Right forelimb (tissue), 1 donor: ENCODE results near the gene HORMAD1.
"Not testable (repeated sequence)": the region's sequence is repeated elsewhere in the genome, so short reads cannot be mapped to it uniquely, and the experiment has no call there.

Source experiments
- DNase-seq: peaks from one replicate; pipeline ENCODE4 v3.0.0-alpha.2; 2018

The HORMAD1 gene, protein sequence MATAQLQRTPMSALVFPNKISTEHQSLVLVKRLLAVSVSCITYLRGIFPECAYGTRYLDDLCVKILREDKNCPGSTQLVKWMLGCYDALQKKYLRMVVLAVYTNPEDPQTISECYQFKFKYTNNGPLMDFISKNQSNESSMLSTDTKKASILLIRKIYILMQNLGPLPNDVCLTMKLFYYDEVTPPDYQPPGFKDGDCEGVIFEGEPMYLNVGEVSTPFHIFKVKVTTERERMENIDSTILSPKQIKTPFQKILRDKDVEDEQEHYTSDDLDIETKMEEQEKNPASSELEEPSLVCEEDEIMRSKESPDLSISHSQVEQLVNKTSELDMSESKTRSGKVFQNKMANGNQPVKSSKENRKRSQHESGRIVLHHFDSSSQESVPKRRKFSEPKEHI

DNA sequence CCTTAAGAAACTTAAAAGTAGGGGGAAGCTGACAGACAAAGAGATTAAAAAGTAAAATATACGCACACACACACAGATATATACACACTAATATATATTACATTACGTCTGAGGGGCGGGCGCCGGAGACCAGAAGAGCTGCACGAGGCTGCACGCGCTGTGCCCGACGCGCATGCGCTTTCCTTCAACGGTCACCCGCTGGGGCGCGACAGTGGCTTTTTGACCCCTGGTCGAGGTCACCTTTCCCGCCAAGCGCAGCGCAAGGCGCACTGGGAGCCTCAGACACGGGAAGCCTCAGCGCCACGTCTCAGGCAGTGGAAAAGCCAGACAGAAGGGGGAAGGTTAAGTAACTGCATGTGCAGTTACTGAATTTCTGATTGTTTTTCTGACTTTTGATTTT, at the start of gene HORMAD1:
Gene HORMAD1, minus strand, starts transcription at position 193 of the 400 bp plus-strand sequence. CDS start 1,390 bp downstream, outside the sequence.
- DNase-seq = no peak

DNA sequence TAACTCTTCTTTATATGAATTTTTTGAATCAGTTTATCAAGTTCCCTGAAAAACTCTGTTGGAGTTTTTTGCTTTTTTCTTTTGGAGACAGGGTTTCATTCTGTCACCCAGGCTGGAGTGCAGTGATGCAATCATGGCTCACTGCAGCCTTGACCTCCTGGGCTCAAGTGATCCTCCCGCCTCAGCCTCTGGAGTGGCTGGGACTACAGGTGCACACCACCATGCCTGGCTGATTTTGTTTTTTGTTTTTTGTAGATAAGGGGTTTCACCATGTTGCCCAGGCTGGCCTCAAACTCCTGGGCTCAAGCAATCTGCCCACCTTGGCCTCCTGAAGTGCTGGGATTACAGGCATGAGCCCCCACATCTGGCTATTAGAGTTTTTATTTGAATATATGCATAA, 47.0 kb upstream of the HORMAD1 start:
- not testable (repeated sequence) for DNase-seq

DNA sequence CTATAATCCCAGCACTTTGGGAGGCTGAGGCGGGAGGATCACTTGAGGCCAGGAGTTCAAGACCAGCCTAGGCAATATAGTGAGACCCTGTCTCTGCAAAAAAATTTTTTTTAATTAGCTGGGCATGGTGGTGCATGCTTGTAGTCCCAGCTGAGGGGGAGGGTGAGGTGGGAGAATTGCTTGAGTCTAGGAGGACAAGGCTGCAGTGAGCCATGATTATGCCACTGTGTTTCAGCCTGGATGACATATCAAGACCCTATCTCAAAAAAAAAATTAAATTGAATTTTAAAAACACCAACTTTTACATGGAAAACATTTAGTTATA, 45.2 kb upstream of the HORMAD1 start:
- not testable (repeated sequence) for DNase-seq

DNA sequence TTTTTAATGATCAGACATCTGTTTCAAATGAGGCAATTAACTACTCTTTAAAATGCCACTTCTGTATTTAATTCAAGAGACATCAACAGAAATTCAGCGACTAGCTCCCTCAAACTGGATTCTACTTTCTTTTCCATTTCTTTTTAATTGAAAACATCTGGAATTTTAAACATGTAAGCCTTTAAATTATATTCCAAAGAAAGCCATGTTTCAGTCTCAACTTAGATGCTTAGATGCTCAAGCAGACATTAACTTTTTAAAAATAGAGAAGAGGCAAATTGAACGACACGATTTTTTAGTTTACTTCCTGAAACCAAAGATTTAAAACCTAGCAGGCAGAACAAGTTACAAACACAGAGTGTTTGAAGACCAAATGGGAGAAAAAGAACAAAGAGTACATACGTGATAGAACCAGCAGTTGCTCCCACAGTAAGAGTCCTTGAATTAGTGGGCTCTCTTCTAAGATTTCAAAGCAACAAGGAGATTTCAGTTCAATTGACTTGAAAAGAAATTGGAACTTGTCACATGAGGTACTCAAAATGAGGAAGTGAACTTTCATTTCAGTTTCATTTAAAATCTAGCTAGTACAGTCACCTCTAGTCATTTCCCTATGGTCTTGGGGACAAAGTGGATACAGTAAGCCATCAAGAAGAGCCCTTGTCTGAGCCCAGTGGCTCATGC, 44.7 kb upstream of the HORMAD1 start, which contains the start of gene CTSS:
Gene CTSS, minus strand, starts transcription at position 483 of the 681 bp plus-strand sequence. CDS start 1,015 bp downstream, outside the sequence.
- no peak for DNase-seq

DNA sequence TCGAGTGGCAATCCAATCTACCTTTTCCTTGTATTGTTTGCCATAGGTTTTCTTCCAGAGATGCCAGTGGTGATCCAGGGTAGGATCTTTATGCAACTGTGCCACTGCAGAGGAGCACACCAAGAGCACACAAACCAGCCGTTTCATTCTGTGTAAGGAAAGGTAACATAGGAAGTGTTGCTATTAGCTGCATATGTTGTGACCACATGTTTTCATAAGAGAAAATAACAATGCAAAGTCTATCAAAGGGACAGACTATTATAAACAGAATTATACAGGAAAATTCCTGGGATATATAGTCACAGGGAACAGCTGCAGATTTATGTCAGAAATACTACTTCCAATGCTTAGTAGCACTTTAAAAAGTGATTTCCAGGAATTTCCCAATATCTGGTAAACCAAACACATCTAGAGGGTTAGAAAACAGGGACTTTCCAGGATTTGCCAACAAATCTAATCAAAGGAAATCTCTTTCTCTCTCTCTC, 44.0 kb upstream of the HORMAD1 start:
- no peak for DNase-seq

DNA sequence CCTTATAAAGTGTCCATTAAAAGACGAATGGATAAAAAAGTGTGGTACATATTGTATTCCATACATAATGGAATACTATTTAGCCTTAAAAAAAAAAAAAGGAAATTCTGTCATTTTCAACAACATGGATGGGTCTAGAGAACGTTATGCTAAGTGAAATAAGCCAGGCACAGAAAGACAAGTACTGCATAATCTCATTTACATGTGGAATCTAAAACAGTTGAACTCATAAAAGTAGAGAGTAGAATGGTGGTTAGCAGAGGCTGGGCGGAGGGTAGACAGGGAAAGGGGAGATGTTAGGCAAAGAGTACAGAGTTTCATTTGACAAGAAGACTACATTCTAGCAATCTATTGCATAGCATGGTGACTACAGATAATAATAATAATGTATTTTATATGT, 42.3 kb upstream of the HORMAD1 start:
- DNase-seq = no peak

DNA sequence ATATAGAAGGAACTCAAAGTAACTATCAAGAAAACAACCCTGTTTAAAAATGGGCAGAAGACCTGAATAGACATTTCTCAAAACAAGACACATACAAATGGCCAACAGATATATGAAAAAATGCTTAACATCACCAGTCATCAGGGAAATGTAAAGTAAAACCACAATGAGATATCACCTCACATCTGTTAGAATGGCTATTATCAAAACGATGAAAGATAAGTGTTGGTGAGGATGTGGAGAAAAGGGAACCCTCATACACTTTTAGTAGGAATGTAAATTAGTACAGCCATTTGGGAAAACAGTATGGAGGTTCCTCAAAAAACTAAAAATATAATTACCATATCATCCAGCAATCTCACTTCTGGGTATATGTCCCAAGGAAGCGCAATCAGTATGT, 41.9 kb upstream of the HORMAD1 start:
- DNase-seq = no peak

DNA sequence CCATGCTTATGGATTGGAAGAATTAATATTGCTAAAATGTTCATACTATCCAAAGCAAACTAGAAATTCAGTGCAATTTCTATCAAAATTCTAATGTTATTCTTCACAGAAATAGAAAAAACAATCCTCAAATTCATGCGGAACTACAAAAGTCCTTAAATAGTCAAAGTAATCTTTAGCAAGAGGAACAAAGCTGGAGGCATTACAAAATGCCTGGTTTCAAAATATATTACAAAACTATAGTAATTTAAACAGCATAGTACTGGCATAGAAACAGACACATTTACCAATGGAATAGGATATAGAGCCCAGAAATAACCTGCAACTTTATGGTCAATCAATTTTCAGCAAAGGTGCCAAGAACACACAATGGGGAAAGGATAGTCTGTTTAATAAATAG, 41.1 kb upstream of the HORMAD1 start:
- DNase-seq = no peak

DNA sequence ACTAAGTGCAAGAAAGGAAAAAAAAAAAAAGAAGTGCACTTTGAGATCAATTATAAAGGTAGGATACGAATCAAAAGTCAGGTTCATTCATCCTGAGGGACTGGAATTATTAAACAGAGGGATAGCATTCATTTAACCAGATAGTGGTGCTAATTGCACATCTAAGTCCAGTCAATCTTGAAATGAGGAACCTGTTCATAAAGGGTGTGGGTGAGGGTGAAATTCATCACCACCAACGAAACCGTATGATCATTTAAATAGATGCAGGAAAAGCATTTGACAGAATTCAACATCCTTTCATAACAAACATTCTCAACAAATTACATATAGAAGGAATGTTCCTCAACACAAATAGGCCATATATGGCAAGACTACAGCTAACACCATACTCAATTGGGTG, 39.3 kb upstream of the HORMAD1 start:
- DNase-seq = no peak

DNA sequence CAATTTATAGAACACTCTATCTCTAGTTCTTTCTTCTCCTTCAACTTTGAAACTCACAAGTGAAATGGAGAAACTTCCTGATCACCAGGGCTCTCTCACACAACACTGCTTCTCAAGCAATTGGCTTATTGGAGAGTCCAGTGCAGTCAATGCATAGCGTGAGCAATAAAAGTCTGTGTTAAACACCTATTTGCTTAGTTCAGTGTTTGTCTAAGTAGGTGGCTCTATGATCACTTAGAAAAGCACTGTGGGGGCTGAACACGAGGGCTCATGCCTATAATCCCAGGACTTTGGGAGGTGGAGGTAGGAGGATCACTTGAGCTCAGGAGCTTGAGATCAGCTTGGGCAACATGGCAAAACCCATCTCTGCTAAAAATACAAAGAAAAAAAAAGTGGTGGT, 32.7 kb upstream of the HORMAD1 start:
- DNase-seq = no peak

DNA sequence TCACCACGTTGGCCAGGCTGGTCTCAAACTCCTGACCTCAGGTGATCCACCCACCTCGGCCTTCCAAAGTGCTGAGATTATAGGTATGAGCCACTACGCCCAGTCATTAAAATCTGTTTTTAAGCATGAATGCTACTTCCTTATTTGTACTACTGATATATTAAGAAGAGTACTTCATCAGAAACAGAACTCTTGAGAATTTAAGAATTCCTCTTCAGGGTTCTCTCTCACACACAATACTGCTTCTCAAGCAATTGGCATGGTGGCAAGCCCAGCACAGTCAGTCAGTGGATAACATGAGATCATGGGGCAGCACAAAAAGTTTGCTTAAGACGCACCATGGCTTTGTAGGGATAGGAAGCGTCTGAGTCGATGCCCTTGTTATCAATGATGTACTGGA, 30.7 kb upstream of the HORMAD1 start:
- no peak for DNase-seq

DNA sequence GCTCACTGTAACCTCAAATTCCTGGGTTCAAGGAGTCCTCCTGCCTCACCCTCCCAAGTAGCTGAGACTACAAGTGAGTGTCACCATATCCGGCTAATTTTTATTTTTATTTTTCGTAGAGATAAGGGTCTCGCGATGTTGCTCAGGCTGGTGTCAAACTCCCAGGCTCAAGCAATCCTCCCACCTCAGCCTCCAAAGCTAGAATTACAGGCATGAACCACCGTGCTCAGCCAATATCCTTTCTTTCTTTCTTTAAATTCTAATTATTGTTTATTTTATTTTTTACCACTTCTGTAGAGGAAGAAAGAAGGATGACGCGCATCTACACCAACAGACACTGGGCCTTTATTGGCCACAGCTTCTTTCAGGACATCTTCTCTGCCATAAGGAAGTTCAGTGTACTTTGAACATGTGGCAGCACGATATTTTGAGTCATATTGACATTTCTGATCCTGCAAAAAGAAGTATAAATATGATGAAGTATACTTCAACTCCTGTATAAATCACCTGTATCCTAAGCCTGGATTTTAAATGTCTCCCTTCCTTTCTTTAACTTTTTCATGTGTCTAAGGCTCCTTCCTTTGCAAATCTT, 29.1 kb upstream of the HORMAD1 start:
- no peak for DNase-seq

DNA sequence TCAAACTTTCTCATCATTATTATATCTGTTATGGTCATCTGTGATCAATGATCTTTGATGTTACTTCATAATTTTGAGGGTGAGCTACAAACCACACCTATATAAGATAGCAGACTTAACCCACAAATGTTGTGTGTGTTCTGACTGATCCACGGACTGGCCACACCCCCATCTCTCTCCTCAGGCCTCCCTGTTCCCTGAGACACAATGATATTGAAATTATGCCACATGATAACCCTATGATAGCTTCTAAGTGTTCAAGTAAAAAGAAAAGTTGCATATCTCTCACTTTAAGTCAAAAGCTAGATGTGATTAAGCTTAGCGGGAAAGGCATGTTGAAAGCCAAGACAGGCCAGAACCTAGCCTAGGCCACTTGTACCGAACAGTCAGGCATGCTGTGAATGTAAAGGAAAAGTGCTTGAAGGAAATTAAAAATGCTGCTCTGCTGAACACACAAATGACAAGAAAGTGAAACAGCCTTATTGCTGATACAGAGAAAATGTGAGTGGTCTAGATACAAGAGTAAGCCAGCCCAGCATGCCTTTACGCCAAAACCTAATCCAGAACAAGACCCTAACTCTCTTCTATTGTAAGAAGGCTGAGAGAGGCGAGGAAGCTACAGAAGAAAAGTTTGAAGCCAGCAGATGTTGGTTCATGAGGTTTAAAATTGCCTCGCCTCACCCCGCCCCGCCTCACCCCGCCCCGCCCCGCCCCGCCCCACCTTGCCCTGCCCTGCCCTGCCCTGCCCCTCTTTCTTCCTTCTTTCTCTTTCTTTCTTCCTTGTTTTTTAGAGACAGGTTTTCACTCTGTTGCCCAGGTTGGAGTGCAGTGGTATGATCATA, 28.4 kb upstream of the HORMAD1 start:
- DNase-seq = no peak

DNA sequence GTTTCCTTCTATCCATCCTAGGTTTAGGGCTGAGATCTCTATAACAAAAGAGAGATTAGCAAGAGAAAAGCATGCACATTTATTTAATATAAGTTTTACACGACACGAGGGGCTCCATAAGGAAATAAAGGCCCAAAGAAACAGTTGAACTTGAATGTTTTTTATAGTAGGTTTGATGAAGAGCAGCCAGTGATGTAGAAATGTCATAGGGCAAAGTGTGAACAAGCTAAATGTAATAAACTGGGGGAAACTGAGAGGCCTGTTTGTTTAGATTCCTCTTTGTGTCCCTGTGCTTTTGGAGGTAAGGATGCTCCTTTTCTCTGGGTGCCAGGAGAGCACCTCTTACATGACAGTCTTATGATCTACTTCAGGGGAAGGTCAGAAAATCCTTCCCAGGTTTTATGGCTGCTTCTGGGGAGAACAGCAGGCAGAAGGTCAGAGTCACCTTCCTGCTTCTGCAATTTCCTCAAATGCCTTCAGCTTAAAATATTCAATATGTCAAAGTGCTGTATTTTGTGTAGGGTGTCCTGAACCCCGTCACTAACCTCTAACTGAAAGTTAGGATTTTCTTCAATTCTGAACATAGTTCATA, 9.5 kb upstream of the HORMAD1 start:
- DNase-seq = no peak

DNA sequence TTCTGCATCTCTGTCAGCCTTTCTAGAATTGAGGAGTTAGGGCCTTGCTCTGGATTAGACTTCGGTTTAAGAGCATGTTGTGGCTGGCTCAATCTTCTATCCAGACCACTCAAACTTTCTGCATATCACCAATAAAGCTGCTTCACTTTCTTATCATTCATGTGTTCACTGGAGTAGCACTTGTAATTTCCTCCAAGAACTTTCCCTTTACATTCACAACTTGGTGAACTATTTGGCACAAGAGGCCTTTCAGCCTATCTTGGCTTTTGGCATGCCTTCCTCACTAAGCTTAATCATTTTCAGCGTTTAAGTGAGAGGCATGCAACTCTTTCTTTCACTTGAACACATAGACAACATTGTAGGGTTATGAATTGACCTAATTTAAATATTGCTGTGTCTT, 3.6 kb upstream of the HORMAD1 start:
- DNase-seq = no peak

DNA sequence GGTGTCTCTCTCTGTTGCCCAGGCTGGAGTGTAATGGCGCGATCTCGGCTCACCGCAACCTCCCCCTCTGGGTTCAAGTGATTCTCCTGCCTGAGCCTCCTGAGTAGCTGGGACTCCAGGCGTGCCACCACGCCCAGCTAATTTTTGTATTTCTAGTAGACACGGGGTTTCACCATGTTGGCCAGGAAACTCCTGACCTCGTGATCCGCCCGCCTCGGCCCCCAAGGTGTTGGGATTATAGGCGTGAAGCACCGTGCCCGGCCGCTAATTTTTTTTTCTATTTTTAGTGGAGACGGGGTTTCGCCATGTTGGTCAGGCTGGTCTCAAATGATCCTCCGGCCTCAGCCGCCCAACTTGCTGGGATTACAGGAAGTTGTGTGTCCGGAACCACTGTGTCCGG, 597 bp downstream of the HORMAD1 start:
- no peak for DNase-seq

DNA sequence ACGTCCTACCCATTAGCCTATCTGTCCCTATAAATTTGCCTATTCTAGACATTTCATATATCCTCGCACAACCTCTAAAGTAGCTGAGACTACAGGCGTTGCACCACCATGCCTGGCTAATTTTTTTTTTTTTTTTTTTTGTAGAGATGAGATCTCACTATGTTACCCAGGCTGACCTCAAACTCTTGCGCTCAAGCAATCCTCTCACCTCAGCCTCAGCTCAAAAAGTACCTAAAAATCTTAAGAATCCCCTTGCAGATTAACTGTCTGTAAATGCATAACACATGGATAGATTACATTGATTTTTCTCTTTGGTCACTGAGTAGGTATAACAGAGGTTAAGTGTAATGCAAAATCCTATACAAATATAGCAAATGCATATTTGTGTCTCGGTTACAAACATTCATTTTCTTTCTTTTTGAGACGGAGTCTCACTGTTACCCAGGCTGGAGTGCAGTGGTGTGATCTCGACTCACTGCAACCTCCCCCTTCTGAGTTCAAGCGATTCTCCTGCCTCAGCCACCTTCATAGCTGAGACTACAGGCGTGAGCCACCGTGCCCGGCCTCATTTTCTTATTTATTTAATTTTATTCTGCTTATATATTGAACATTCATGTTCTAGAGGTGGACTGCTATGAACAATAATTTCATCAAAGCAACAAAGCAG, 2.3 kb downstream of the HORMAD1 start:
- DNase-seq = no peak

DNA sequence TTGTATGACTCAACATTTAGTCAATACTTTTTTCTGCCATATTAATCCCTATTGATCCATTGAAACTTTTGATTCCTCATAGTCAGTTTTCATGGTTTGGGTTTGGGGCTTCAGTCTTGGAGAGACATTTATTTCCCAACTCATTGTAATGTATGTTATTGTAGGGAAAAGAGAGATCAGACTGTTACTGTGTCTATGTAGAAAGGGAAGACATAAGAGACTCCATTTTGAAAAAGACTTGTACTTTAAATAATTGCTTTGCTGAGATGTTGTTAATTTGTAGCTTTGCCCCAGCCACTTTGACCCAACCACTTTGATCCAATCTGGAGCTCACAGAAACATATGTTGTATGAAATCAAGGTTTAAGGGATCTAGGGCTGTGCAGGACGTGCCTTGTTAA, 11.7 kb downstream of the HORMAD1 start:
- not testable (repeated sequence) for DNase-seq

DNA sequence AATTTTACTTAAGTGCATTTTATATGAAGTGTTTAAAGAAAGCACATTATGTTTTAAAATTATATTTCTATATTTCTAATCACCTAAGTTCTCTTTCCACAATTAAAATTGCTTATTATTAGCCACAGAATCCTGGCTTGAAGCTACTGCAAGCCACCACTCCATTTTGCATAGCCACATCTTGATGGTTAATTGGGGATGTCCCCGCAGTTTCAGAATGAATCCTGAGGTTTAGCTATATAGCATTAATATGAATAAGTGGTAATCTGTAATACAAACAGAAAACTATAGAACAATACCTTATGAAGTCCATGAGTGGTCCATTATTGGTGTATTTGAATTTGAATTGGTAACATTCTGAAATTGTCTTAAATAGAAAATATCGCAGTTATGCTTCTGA, 12.1 kb downstream of the HORMAD1 start:
- DNase-seq = no peak

DNA sequence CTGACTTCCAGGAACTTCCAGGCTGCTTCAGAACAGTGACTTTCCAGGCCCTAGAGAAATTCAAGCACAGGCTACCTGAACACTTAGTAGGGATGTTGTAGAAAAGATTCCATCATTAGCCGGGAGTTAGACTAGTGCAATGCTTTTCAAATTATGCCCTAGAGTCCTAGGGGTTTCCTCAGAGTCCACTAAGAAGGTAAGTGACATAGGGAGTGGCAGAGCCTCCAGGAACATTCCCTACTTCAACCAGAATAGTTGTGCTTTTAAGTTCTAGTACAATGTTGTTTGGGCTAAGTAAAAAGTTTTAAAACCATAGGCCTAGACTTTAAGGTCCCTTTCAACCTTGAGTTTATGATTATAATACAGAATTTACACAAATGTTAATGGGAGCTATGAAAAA, 14.6 kb downstream of the HORMAD1 start:
- DNase-seq = no peak

DNA sequence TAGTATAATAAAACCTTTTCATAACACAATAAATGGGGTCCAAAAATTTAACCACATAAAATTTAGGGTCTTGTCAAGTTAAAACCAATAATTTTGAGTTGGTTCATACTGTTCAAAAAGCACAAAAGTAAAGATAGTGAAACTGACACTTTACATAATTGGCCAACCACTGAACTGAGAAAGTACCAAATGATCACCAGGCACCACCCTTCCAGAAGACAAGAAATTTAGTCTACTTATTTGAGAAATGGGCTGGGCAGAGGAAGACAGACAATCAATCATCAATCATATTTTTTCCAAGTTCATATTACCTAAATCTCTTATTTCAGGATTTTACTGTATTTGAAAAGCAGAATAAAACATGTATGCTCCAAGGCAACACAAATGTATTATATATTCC, 17.3 kb downstream of the HORMAD1 start:
- DNase-seq = no peak
